ENCODE results near the gene ZNF385B. TPM values are rescaled to one million over a fixed set of nuclear protein-coding genes. Genes with fewer than 3 reads are reported as not detected.

ZNF385B gene
- total and polyA plus RNA-seq, 11 donors = 0.07 to 12.2 (median 2.3) TPM

DNA sequence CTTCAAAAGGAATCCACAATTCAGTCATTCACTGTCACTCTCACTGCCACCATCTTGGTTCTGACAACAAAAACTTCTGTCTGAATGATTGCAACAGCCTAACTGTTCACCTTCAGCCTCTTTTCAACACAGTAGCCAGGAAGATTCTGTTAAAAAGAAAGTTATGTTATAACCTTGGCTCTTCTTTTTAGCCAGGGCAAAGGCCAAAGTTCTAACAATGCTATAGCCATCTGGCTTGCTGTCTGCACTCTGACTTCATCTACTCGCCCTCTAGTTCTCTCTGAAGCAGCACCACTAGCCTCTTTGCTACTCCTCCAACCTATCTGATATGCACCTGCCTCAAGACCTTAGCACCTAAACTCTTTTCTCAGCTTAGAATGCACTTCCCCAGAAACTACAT, 158.5 kb downstream of the ZNF385B start:
- intact Hi-C loops (cut with DNase I) = no loop called here

DNA sequence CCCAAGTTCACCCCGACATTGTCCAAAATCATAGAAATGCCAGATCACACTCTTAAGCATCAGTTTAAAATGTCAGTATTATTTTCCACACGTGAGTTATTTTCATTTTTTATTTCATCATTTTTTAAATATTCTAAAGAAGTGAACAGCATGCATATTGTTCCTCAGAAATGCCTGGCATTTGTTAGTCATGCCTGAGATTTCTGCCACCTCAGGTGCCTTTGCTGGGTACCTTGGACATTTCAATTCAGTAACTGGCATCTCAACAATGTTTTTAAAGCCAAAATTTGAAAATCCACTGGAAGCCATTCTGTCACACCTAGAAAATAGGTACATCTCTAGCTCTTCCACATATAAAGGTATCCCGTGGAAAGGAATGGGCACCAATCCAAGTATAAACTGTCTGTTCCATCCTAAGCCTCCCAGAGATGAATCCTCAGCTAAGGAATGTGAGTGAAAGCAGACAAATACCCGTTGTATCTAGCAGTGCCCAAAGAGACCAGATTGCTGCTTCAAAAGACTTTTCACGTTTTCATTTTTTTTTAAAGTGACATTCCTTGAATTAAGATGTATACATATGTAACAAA, 159.8 kb downstream of the ZNF385B start:
- Histone ChIP-seq H3K27ac (no peak overlapping the region), H3K27me3 (no peaks in the 10 kb centered on the region), H3K9me3 (no peaks in the 10 kb centered on the region), H3K4me1 (no peaks in the 10 kb centered on the region), H3K36me3 (no peaks in the 10 kb centered on the region), H3K4me3 (no peak overlapping the region)
- ATAC-seq (no peak), DNase-seq (no peak)
- intact Hi-C loops (cut with DNase I) = no loop called here
- TF ChIP-seq POLR2A (IDR thresholded peaks at IDR 0.05) = no peak
- TF ChIP-seq, protein P1, sequence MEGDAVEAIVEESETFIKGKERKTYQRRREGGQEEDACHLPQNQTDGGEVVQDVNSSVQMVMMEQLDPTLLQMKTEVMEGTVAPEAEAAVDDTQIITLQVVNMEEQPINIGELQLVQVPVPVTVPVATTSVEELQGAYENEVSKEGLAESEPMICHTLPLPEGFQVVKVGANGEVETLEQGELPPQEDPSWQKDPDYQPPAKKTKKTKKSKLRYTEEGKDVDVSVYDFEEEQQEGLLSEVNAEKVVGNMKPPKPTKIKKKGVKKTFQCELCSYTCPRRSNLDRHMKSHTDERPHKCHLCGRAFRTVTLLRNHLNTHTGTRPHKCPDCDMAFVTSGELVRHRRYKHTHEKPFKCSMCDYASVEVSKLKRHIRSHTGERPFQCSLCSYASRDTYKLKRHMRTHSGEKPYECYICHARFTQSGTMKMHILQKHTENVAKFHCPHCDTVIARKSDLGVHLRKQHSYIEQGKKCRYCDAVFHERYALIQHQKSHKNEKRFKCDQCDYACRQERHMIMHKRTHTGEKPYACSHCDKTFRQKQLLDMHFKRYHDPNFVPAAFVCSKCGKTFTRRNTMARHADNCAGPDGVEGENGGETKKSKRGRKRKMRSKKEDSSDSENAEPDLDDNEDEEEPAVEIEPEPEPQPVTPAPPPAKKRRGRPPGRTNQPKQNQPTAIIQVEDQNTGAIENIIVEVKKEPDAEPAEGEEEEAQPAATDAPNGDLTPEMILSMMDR (IDR thresholded peaks at IDR 0.05) = no peak
- 51 to 56% (median 55%) methylated on average over 5 of the region's 5 CpGs for WGBS, 4 donors

More for the DNA sequence above, 158.5 kb downstream of the ZNF385B start:
- ATAC-seq (no peak), DNase-seq (no peak)
- no peaks in the 10 kb centered on the region for H3K9me3 ChIP-seq
- H3K4me1 ChIP-seq = no peaks in the 10 kb centered on the region
- H3K36me3 ChIP-seq = no peaks in the 10 kb centered on the region
- TF ChIP-seq, protein P1 (IDR thresholded peaks at IDR 0.05) = no peak
- no peak for TF ChIP-seq POLR2A (IDR thresholded peaks at IDR 0.05)
- no peak overlapping the region for H3K27ac ChIP-seq
- 60 to 85% (median 64%) methylated on average over 1 of the region's 1 CpG for WGBS, 4 donors
- H3K27me3 ChIP-seq = peaks cover 0 to under 1% (median 0%) of the 10 kb centered on the region in 9 donors
- no peak overlapping the region for H3K4me3 ChIP-seq

DNA sequence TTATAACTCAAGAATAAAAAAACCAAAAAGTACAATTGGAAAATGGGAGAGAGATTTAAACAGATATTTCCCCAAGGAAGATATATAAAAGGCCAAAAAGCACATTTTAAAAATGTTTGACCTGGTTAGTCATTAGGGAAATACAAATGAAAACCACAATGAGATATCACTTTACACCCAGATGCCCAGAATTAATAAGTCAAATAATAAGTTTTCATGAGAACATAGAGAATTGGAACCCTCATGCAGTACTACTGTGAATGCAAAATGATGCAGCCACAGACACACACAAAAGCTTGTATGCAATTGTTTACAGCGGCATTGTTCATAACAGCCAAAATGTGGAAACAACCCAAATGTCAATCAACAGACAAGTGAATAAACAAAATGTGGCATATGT, 165.9 kb downstream of the ZNF385B start:
- TF ChIP-seq POLR2A (IDR thresholded peaks at IDR 0.05) = no peak
- TF ChIP-seq, protein P1 (IDR thresholded peaks at IDR 0.05) = no peak
- no peaks in the 10 kb centered on the region for H3K4me1 ChIP-seq
- no peaks in the 10 kb centered on the region for H3K36me3 ChIP-seq
- DNase-seq (no peak), ATAC-seq (no peak)
- intact Hi-C loops (cut with DNase I) = no loop called here
- no peaks in the 10 kb centered on the region for H3K27me3 ChIP-seq
- H3K27ac ChIP-seq = no peak overlapping the region
- H3K9me3 ChIP-seq = no peaks in the 10 kb centered on the region
- WGBS, 4 donors = 96 to 98% (median 97%) methylated on average over 1 of the region's 1 CpG
- no peak overlapping the region for H3K4me3 ChIP-seq

DNA sequence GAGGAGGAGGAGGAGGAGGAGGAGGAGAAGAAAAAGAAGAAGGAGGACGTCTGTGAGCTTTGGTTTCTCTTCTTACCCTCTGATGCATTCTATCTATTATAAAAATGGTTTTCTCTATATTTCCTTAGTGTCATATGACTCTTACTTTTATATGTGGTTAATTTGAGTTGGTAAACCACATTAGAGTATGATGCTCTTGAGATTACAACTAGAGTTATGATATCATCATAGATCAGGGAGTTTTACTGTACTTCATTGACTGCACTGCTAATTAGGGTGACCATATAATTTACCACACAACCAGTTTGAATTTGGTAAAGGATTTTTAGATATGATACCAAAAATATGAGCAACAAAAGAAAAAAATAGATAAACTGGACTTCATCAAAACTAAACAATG, 166.4 kb downstream of the ZNF385B start:
- ATAC-seq (no peak), DNase-seq (no peak)
- H3K4me3 ChIP-seq = no peak overlapping the region
- H3K27me3 ChIP-seq = no peaks in the 10 kb centered on the region
- no peaks in the 10 kb centered on the region for H3K9me3 ChIP-seq
- no peak overlapping the region for H3K27ac ChIP-seq
- H3K36me3 ChIP-seq = no peaks in the 10 kb centered on the region
- TF ChIP-seq, protein P1 (IDR thresholded peaks at IDR 0.05) = no peak
- no peak for TF ChIP-seq POLR2A (IDR thresholded peaks at IDR 0.05)
- intact Hi-C loops (cut with DNase I) = no loop called here
- no peaks in the 10 kb centered on the region for H3K4me1 ChIP-seq
- 50 to 69% (median 67%) methylated on average over 1 of the region's 1 CpG for WGBS, 4 donors

Measured in heart left ventricle (tissue), 16 donors.